ENCODE data around the gene AFF1. TPM values are rescaled to one million over a fixed set of nuclear protein-coding genes. Genes with fewer than 3 reads are reported as not detected.

AFF1 gene
- total and polyA plus RNA-seq, 2 of the 4 experiments (the other 2 are of a cell fraction), result 7.0 to 9.6 TPM

- Histone ChIP-seq H3K27ac (ENCODE audit: insufficient read depth, low read length) (no peak overlapping the region), H2BK15ac (ENCODE audit: low read depth, low read length) (no peak overlapping the region), H3K27me3 (ENCODE audit: control insufficient read depth, insufficient read depth, low read length) (no peaks in the 10 kb centered on the region), H3K79me1 (ENCODE audit: low read depth in 1 of 2, low read length in 2 of 2) (peaks cover 42 to 63% of the 10 kb centered on the region in 2 experiments), H2AK9ac (replicated peaks; ENCODE audit: low read depth, low read length, poor library complexity) (no peak overlapping the region), H4K8ac (ENCODE audit: low read depth in 2 of 2, low read length in 2 of 2) (no peak overlapping the region), H3K18ac (ENCODE audit: low read depth, low read length) (no peak overlapping the region), H3K9me3 (ENCODE audit: control insufficient read depth, insufficient read depth, low read length) (no peaks in the 10 kb centered on the region), H3K4me1 (ENCODE audit: control insufficient read depth, insufficient read depth, low read length) (peaks cover 2% of the 10 kb centered on the region), H4K20me1 (ENCODE audit: insufficient read depth, low read length) (peaks cover 21% of the 10 kb centered on the region; the same call in 1 of the 2 replicates), H3K14ac (replicated peaks; ENCODE audit: low read depth, low read length) (peak overlapping the region; percentile 40; the same call in 1 of the 2 replicates), H3K56ac (ENCODE audit: extremely low read depth, insufficient read depth, low read length) (no peak overlapping the region), H2AFZ (replicated peaks; ENCODE audit: low read length, poor library complexity) (no peak overlapping the region), H4K5ac (ENCODE audit: low read depth, low read length) (no peak overlapping the region), H3K4me3 (ENCODE audit: insufficient read depth, low read depth, low read length) (no peak overlapping the region), H2AK5ac (ENCODE audit: low read depth, low read length) (no peak overlapping the region), H3K23ac (ENCODE audit: low read depth, low read length) (peak overlapping the region; percentile 39; the same call in 1 of the 2 replicates), H3K4ac (ENCODE audit: low read depth, low read length) (no peak overlapping the region), H3K9me1 (ENCODE audit: insufficient read depth, low read length) (peaks cover 2% of the 10 kb centered on the region; the same call in 1 of the 2 replicates), H3K4me2 (ENCODE audit: low read depth, low read length) (peak overlapping the region; percentile 41; the same call in 1 of the 2 replicates), H3K9ac (ENCODE audit: low read depth, low read length) (no peak overlapping the region), H4K91ac (ENCODE audit: insufficient read depth, low read depth, low read length) (no peak overlapping the region), H2BK20ac (ENCODE audit: low read depth, low read length) (no peak overlapping the region), H2BK5ac (ENCODE audit: low read depth, low read length, poor library complexity, severe bottlenecking) (no peak overlapping the region), H3K36me3 (ENCODE audit: control insufficient read depth, insufficient read depth, low read length) (peaks cover 10% of the 10 kb centered on the region), H2BK120ac (ENCODE audit: low read depth, low read length) (no peak overlapping the region)
- ChIA-PET CTCF (no interaction called here), POLR2A (ENCODE audit: unreplicated experiment) (no interaction called here)
- no TSS peak for BruUV-seq (replicated peaks)
- ATAC-seq (ENCODE audit: low read depth) (no peak), DNase-seq (no peak)
- intact Hi-C loops (cut with micrococcal nuclease) (no loop called here), in situ Hi-C loops (cut with MboI; ENCODE audit: low sequenced_read_pairs) (no loop called here), dilution Hi-C loops (cut with HindIII; ENCODE audit: low sequenced_read_pairs, unreplicated experiment) (no loop called here)
- WGBS, 2 experiments (ENCODE audit: extremely low coverage in 2 of 2, insufficient read length in 1 of 2), result no CpG with 5 or more reads among the region's 6 CpGs
- TF ChIP-seq NFE2L2 (IDR thresholded peaks at IDR 0.05; ENCODE audit: low read depth, low read length), result no peak
- TF ChIP-seq POLR2A (IDR thresholded peaks at IDR 0.05; ENCODE audit: low read depth, low read length), result no peak
- TF ChIP-seq SMC3 (IDR thresholded peaks at IDR 0.05; ENCODE audit: low read depth, low read length), result no peak
- no peak for TF ChIP-seq MAFK (IDR thresholded peaks at IDR 0.05; ENCODE audit: low read depth, low read length)
- TF ChIP-seq USF2 (IDR thresholded peaks at IDR 0.05; ENCODE audit: low read depth, low read length), result no peak
- TF ChIP-seq CHD1 (IDR thresholded peaks at IDR 0.05; ENCODE audit: low read depth, low read length), result no peak
- no peak for TF ChIP-seq RFX5 (IDR thresholded peaks at IDR 0.05; ENCODE audit: low read depth, low read length)
- no peak for TF ChIP-seq MAZ (IDR thresholded peaks at IDR 0.05; ENCODE audit: borderline replicate concordance, low read depth, low read length)
- no peak for TF ChIP-seq FOS (IDR thresholded peaks at IDR 0.05; ENCODE audit: low read depth, low read length)
- no peak for TF ChIP-seq RAD21 (IDR thresholded peaks at IDR 0.05; ENCODE audit: low read length)
- no peak for TF ChIP-seq CEBPB (IDR thresholded peaks at IDR 0.05; ENCODE audit: low read depth, low read length)
- no peak for TF ChIP-seq MXI1 (IDR thresholded peaks at IDR 0.05; ENCODE audit: borderline replicate concordance, low read depth, low read length)
- no peak for TF ChIP-seq ELK1 (IDR thresholded peaks at IDR 0.05; ENCODE audit: borderline replicate concordance, low read depth, low read length)
- TF ChIP-seq BHLHE40 (IDR thresholded peaks at IDR 0.05; ENCODE audit: low read depth, low read length), result no peak
- no peak for TF ChIP-seq RCOR1 (IDR thresholded peaks at IDR 0.05; ENCODE audit: insufficient replicate concordance, low read length)
- no peak for TF ChIP-seq CTCF (conservative IDR thresholded peaks at IDR 0.05; ENCODE audit: low read depth, low read length)
These were observed 110.4 kb downstream of the AFF1 start for GRCh38 chr4:87045234-87045558.

Measured in IMR-90 (cell line).